HG02763 (cell line): Measurements from ENCODE around the gene RPS6KA2.

Experiments
- ATAC-seq: cut with Tn5 transposase; IDR thresholded peaks from one replicate; pipeline ENCODE4 v1.9.1; 2021; ENCODE audit warnings: mild to moderate bottlenecking, moderate library complexity; ENCODE audit not compliant: unreplicated experiment

The RPS6KA2 gene

DNA sequence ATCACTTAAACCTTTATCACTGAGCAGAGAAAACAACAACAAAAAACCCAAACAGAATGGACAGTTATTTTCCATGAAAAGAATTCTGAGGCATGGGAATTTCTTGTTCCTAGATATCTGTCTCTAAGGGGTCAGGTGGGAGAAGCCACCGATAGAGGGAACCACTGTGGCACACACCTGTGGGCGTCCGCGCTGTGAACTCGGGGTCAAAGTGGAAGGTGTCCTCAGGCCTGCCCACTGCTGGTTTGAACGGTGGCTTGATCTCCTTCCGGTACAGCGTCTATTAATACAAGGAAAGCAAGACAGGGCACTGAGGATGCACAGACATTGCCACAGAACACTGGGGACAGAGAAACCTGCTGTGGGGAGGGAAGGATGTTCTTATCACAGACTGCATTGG, 167.8 kb downstream of the RPS6KA2 start:
- no peak for ATAC-seq

DNA sequence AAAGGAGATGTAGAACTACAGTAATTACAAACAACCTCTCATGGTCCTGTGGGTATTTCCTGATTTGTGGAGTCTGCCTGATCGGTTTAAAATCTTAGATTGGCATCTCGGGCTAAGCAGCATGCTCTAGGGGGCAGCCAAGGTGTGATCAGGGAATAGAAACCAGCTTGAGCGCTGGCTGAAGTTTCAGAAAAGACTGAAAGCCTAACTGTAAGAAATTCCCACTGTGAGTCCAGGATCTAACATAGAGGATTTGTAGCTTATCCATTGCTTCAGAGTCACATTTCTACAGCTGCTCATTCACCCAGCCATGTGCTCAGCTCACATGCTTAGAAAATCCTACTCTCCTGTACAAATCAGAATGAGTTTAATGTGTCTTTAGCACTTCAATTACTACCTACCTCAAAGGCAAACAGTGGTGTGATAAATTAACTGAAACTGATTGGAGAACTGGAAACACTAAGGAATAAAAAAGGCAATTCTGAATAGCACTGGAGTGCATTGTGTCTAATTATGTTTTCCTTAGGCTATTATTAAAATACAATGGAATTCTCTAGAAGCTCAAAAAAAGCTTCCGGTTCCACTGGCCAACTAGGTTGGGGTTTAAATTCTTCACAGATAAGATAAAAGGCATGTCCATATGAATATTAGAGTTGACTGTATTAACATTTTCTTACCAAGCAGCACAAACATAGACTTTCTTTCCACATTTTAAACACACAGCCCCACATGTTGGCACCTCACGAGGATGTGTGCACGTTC, 170.5 kb downstream of the RPS6KA2 start:
- ATAC-seq = no peak

DNA sequence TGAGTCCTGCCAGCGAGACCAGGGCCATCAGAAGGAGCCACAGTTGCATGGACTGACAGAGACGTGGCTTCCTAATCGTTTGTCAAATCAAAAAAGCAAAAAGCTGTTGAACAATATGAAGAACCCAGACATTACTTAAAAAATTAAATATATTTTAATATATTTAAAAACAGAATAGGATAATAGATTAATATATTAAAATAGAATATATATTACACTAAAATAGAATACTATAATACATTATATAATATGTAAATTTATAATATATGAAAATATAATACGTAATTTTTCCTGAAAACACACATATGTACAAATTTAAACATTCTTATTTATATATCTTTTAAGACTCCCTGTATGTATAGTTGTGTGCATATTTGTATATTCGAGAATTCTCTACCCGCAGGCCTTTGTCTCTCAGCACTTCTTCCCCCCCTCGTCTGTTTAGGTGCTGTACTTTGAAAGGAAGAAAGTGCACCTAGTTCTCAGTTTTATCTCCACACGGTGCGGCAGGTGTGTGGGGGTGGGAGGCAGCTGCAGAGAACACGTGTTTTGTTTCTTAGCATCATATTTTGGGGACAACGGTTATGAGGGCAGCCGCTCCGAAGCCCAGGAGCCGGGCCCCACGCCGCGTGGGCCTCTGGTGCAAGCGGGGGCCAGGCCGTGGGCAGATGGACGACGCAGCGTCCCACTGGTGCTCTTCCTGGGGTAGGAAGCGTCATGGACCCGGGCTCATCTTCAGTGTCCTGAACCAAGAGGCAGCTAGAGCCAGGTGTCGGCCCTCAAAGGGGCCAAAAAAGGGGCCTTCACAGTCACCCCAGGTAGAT, 172.1 kb downstream of the RPS6KA2 start:
- no peak for ATAC-seq

DNA sequence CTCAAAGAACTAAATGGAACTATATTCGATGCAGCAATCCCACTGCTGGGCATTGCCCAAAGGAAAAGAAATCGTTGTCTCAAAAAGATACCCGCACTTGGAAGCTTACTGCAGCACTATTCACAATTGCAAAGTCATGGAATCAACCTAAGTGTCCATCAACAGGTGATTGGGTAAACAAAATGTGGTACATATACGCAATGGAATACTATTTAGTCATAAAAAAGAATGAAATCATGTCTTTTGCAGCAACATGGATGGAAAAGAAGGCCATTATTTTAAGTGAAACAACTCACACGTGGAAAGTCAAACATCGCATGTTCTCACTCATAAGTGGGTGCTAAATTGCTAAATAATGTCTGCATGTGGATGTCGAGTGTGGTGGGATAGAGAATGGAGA, 173.4 kb downstream of the RPS6KA2 start:
- ATAC-seq = no peak

DNA sequence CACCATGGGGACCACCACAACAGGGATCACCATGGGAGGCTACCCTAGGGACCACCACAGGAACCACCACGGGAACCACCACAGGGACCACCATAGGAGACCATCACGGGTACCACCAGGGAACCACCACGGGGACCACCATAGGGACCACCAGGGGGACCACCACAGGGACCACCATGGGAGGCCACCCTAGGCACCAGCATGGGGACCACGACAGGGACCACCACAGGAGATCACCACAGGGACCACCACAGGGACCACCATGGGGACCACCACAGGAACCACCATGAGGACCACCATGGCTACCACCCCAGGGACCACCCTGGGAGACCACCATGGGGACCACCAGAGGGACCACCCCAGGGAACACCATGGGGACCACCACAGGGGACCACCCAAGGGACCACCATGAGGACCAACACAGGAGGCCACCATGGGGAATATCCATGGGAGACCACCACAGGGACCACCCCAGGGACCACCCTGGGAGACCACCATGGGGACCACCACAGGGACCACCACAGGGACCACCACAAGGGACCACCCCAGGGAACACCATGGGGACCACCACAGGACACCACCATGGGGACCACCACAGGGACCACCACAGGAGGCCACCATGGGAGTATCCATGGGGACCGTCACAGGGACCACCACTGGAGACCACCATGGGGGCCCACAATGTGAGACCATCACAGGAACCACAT, 176.7 kb downstream of the RPS6KA2 start:
- no peak for ATAC-seq

DNA sequence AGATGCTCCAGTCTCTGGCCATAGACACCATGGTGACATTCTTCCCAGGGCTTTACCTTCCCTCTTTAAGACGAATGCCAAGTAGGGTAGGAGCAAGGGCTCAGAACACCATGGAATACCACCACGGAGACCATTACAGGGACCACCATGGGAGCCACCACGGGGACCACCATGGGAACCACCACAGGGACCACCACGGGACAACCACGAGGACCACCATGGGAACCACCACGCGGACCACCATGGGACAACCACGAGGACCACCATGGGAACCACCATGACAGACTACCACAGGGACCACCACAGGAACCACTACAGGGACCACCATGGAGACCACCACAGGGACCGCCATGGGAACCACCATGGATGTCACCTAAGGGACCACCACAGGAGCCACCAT, 177.4 kb downstream of the RPS6KA2 start:
- no peak for ATAC-seq

DNA sequence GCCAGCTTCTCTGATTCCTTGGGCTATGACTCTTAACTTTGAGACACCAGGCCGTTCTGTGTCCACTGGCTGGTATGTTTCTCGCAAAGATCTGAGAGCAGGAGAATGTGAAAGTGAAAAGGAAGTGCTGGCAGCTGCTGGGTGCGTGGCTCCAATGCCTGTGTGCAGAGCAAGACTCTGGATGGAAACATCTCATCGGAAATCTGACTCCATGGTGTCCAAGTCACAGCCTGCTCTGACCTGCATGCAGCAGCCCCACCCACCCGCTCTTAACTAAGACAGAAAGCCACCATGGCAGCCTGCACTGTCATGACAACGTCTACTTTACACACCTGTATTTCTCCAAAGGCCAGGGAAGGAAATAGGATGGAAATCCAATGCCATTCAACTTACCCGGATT, 178.0 kb downstream of the RPS6KA2 start:
- no peak for ATAC-seq

DNA sequence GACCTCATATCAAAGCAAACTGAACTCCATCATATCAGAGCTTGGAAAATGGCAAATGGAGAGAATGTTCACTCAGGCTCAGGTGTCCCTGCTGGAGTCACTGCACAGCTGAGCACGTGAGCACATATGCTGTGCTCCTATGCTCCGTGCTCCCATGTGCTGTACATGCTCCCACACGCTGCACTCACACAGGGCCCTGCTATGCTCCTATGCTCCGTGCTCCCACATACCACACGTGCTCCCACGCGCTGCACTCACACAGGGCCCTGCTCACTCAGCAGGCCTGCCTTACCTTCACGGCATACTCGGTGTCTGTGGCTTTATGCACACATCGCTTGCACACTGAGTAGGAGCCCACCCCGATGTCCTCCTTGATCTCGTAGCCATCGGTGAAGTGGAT, 178.6 kb downstream of the RPS6KA2 start:
- ATAC-seq = no peak

DNA sequence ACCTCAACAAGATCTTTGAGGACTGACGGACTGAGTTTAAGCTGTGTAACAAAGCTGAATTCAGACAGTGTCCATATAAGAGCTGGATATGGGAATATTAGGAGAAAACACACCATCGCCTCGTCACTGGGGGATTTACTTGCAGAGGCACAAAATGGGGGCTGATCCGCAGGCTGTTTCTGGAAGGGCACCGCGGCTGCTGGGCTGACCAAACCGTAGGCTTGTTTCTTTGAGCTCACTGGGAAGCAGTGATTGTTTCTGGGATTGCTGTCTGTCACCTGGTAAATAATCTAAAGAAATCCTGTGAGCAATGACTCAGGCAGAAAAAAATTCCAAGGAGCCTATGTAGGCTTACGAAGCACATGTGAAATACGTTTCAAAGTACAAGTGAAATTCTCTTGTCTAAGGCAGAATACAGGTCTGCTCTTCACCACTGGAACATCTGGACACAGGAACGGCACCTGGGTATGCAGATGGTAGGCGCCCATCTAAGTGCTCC, 180.4 kb downstream of the RPS6KA2 start:
- ATAC-seq = no peak

DNA sequence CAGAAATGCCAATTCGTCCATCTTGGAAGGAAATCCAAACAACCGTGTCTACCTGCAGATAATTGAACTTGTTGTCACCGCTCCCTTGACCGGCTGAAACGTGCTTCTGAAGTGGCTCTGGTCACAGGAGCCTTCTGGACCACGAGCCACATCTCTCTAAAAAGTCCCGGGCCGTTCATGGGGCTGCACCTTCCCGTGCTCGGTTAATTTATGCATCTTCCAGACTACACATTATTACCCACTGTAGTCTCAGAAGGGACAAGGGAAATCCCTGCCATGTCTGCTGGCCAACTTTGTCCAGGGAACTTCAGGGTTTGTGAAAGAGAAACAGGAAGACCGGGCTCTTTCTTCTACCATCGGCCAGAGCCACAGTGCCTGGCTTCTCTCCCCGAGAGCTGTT, 180.9 kb downstream of the RPS6KA2 start:
- ATAC-seq = no peak

DNA sequence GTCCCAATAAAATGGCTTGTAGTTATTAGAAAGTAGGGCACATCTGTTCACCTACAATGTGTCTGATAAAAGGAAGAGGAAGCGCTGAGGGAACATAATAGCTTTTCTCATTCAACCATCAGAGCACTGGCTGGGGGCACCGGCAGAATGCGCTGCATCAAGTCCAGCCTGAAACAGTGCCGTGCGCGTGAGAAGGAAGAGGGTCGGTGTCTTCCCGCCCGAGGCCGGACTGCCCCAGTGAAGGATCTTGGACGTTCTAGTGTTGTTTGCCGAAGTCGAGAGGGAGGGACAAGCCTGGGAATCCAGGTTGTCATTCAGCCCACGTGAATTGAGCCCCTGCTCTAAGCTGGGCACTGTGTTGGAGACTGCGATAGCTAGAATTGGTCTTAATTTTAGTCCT, 182.6 kb downstream of the RPS6KA2 start:
- no peak for ATAC-seq

DNA sequence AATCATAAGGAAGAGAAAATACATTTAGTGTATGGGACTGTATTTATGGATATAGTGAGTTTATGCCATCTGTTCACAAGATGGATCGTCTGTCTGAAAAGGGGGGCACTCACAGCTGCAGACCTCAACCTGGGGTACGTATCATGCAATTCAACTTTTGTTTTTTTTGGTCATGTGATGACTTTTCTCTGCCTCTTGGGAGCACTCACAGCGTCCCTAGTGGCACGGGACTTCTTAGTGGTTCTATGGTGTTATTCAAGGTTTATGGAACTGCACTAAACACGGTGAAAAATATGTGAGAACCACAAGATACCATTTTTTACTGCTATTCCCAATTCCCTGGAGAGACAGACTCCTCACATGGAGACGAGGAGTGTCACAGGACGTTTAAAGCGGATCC, 183.9 kb downstream of the RPS6KA2 start:
- no peak for ATAC-seq

DNA sequence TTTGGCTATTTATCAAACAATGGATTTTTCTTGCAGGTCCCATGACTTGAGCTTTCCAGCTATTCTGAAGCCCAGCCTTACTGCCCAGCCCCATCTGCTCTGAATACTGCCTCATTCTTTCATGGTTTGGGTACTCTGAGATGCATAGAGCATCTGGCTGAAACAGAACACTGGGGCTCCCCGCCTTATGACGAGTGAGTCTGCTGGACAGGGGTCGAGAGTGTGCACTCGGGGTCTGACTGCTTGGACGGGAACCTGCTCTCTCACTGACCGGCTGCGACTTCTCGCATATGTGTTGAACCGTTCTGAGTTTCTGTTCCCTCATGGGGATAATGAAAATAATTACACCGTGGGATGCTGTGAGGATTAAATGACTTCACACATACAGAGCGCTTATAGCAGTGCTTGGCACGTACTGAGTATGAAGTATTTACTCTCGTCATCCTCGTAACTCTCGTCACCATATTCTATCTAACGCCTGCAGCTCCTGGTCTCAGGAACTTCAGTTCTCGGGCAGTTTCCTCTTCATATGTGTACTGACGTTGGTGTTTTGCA, 184.8 kb downstream of the RPS6KA2 start:
- ATAC-seq = no peak

DNA sequence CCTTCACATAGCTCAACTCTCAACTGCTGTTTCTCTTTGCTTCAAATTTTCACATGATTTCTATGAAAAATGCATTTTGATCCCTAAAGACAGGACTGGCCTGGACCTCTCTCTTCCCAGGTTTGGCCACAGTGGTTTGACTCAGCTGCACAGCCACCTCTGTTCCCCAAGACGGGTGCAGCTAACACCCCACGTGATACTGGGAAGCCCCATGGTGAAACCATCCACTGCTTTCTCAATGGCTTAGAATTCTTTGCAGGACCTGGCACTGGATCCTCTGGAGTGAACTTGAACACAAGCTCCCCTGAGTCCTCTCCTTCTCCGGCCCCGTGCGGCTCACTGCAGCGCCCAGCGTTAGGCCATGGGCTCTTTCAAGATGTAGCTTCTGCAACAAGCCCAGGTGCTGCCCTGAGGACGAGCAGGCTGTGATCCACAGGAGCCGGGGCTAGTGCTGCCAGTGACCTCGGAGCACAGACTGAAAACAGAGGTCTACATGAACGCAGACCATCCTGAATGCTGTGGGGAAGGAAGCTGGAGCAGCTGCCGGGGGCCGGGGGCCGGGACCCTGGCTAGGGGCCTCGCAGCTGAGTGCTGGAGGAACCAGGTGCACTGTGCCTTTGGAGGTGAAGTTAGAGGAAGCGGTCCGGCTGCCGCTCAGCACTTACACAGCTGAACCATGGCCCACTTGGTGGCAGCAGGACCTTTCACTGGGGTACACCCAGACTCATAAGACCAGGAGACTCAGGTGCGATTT, 185.5 kb downstream of the RPS6KA2 start:
- ATAC-seq = no peak

DNA sequence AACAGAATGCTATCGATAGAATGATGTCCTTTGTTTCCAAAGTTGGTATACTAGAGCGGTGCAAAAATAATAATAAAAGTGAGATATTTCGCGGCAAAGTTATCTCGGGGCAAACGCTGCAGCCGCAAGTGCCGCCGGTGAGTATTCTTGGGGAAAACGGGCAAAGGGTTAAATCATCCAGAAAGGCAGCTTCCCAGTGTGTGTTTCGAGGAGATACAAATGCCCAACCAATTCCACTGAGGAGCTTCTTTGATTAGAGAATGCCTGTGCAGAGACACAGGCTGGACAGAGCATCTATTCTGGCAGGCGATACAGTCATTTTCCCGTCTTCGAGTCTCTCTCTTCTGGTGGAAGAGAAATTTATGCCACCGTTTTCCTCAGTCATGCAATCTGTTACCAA, 186.3 kb downstream of the RPS6KA2 start:
- no peak for ATAC-seq

DNA sequence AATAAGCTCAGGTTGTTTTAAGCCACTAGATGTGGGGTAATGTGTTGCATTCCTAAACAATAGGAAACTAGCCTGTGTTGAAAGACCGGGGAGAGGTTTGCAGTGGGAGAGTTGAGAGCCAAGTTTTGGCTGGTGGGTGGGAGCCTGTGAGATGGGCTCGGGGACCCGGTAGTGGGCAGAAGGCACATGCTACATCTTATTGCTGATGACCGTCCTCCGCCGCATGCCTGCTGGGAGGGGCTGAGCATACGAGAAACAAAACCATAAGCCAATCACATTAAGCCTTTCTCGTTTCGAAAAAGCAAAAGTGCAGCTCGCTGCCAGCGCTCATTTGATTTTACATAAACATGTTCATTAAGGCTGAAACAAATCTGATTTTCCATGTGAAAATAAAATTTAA, 186.9 kb downstream of the RPS6KA2 start:
- no peak for ATAC-seq

DNA sequence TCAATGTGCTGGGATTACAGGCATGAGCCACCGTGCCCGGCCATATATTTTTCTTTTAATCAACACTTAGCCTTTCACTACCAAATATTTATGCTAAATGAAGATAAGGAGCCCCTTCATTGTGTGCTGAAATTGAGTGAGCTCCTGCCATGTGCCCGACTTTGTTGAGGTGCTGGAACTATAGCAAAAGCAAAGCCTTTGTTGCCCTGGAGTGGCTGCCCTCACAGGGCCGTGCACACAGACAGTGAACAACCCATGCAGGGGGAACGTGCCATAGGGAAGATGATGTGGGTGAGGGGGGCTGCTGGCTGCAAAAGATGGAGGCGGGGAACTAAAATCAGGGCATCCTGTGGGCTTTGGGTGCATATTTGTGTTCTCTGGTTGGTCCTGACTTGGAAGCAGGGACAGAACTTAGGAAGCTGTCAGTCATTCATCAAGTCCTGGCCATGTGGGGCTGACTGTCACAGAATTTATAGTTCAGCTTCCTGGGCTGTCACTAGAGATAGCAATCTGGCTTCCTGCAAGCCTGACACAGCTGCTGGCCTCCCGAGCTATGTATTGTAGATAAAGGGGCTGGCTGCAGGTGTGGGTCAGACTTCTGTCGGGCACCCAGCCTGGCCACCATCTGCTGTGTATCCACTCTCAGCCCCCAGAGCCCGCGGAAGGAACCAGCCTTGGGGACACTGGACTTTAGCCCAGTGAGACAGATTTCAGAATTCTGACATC, 187.5 kb downstream of the RPS6KA2 start:
- no peak for ATAC-seq

DNA sequence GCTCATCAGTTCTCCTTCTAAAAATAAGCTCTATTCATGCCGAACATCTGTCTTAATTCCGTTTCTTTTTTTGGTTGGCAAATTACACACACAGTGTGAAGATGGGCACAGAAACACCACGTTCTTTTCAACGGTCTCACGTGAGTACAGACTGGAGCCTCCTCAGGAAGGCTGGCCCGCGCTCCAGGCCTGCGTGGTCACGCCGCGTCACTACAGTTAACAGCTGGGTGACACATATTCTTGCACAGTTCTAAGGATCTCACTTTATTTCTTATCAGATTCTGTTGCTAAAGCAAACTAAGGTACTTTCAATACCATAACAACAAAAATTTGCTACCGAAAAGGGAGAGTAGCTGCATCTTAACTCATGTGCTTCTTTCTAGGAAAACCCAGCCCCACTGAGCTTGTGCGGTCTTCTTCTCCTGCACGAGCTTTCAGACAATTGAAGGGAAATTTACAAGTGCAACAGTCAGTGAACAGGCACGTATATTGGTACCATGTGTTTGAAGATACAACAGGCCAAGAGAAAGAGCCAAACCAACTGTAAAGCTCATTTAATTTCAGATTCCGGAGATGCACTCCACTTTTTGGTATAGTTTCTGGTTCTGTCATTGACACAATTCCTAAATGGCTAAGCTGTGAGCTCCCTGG, 188.7 kb downstream of the RPS6KA2 start:
- no peak for ATAC-seq

DNA sequence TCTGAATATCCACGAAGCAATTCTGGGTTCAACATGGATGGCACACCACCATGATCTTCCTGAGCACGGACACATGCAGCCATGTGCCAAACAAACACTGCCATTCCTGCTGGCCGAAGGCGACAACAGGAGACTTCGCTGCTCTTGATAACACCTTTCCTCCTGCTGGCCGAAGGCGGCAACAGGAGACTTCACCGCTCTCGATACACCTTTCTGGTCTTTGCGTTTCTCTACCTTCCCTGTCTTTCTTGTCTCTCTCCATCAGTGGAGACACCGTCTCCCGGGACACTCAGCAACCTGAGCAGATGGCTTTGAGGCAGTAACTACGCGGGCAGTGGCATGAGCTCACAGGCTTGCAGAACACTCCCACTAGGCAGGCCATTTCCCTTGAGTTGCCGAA, 189.4 kb downstream of the RPS6KA2 start:
- no peak for ATAC-seq
